HepG2 (cell line): ENCODE results near the gene JUND. TPM values are rescaled to one million over a fixed set of nuclear protein-coding genes. Genes with fewer than 3 reads are reported as not detected.

Experiments used
- ATAC-seq: fragments of 200-7000 bp; cut with Tn5 transposase; 3 replicates; pipeline ENCODE4 v1.9.1; 2020; ENCODE audit warnings: mild to moderate bottlenecking, moderate library complexity
- BruUV-seq: library from RNA; stranded (reverse); fragments of 400-500 nt; replicated peaks from 2 replicates; lab custom pipeline; 2021; lab: Mats Ljungman, UMichigan
- CTCF ChIA-PET: fragments of 300-600 bp; formaldehyde crosslinking; extraction: SDS; loops from one replicate; lab custom pipeline; 2021; ENCODE audit warnings: low total read pairs, inconsistent platforms, low intra/inter-chr PET ratio; lab: Yijun Ruan, JAX
- POLR2A ChIA-PET: fragments of 350-600 bp; sonication (Branson Sonifier 250); formaldehyde crosslinking; loops from one replicate; lab custom pipeline; 2020; ENCODE audit warnings: antibody characterized with exemption, inconsistent platforms; lab: Yijun Ruan, JAX
- DNase-seq: peaks from one replicate; pipeline ENCODE4 v3.0.0-alpha.2; 2015; ENCODE audit warnings: low spot score
- FAIRE-seq: peaks from 3 replicates; lab custom pipeline; 2011; peaks lifted over from hg19 to GRCh38; lab: Jason Lieb, UNC
- H2AFZ ChIP-seq: one replicate; pipeline ENCODE4 v1.6.1; 2011; ENCODE audit warnings: low read length, inconsistent platforms
- H3K27ac ChIP-seq: fragments of 300-600 bp; 3 replicates; pipeline ENCODE4 v1.8.0; 2011; ENCODE audit warnings: mixed run types, mild to moderate bottlenecking, mixed read lengths, low read length, inconsistent platforms; ENCODE audit not compliant: insufficient read depth; ENCODE audit errors: extremely low read length
- H3K27me3 ChIP-seq, 2 experiments: fragments of 200-600 bp in 1 of 2; 2 replicates in 1 of 2; 3 replicates in 1 of 2; pipeline versions ENCODE4 v1.6.0 to v1.8.0; 2011; ENCODE audit warnings: low read length in 2 of 2, mild to moderate bottlenecking in 2 of 2, moderate library complexity in 2 of 2, inconsistent platforms in 1 of 2; ENCODE audit not compliant: insufficient read depth in 2 of 2, control insufficient read depth in 1 of 2
- H3K36me3 ChIP-seq, 2 experiments: fragments of 200-600 bp in 1 of 2; replicated peaks in 1 of 2; 2 replicates in 1 of 2; 3 replicates in 1 of 2; pipeline versions ENCODE4 v1.5.1 to v1.8.0; 2011; ENCODE audit warnings: low read length in 2 of 2, inconsistent platforms in 1 of 2; ENCODE audit not compliant: insufficient read depth in 2 of 2, control insufficient read depth in 1 of 2
- H3K4me1 ChIP-seq: 2 replicates; pipeline ENCODE4 v1.5.1; 2012; ENCODE audit warnings: low read length, inconsistent platforms; ENCODE audit not compliant: insufficient read depth
- H3K4me2 ChIP-seq: 2 replicates; pipeline ENCODE4 v1.6.0; 2011; ENCODE audit warnings: low read depth, low read length, inconsistent platforms
- H3K4me3 ChIP-seq, 3 experiments: fragments of 200-600 bp in 1 of 3; sonication (generic), shearing (Covaris generic) in 1 of 3; replicated peaks in 1 of 3; 2 replicates each; pipeline ENCODE4 v1.5.1; 2011 to 2016; ENCODE audit warnings: low read length in 3 of 3, inconsistent platforms in 2 of 3, low read depth in 2 of 3, mild to moderate bottlenecking in 2 of 3, control low read depth in 1 of 3, mixed read lengths in 1 of 3; ENCODE audit not compliant: insufficient read depth in 1 of 3
- H3K79me2 ChIP-seq: one replicate; pipeline ENCODE4 v1.6.1; 2011; ENCODE audit warnings: low read length, inconsistent platforms; ENCODE audit not compliant: insufficient read depth
- H3K9ac ChIP-seq: 2 replicates; pipeline ENCODE4 v1.6.0; 2011; ENCODE audit warnings: mild to moderate bottlenecking, low read depth, low read length, inconsistent platforms; ENCODE audit not compliant: insufficient read depth
- H3K9me3 ChIP-seq: 2 replicates; pipeline ENCODE4 v1.5.1; 2012; ENCODE audit warnings: mild to moderate bottlenecking, low read length
- H4K20me1 ChIP-seq: 2 replicates; pipeline ENCODE4 v1.6.0; 2011; ENCODE audit warnings: inconsistent platforms, mild to moderate bottlenecking, low read length, moderate library complexity; ENCODE audit not compliant: insufficient read depth
- BORCS8-MEF2B ChIP-seq: sonication (generic); formaldehyde crosslinking; IDR thresholded peaks from 2 replicates; pipeline ENCODE4 v1.8.0; 2022; ENCODE audit warnings: mild to moderate bottlenecking, missing genetic modification reagents
- CCAR2 ChIP-seq: fragments of 200-400 bp; formaldehyde crosslinking; optimal IDR thresholded peaks from 2 replicates; pipeline ENCODE3; 2018; ENCODE audit warnings: low read depth, mild to moderate bottlenecking, low read length, moderate library complexity
- DR1 ChIP-seq: sonication (generic); formaldehyde crosslinking; IDR thresholded peaks from 2 replicates; pipeline ENCODE4 v1.8.0; 2021; ENCODE audit warnings: mild to moderate bottlenecking, missing genetic modification reagents, inconsistent platforms
- GZF1 ChIP-seq: sonication (generic); formaldehyde crosslinking; IDR thresholded peaks from 2 replicates; pipeline ENCODE4 v1.5.1; 2020; ENCODE audit warnings: mild to moderate bottlenecking, missing genetic modification reagents
- SCMH1 ChIP-seq: sonication (generic); formaldehyde crosslinking; IDR thresholded peaks from 2 replicates; pipeline ENCODE4 v1.9.0; 2021; ENCODE audit warnings: missing genetic modification reagents, mild to moderate bottlenecking, borderline replicate concordance
- ZBTB3 ChIP-seq: sonication (generic); formaldehyde crosslinking; IDR thresholded peaks from 2 replicates; pipeline ENCODE4 v1.4.0; 2020; ENCODE audit warnings: low read depth, mild to moderate bottlenecking, moderate library complexity, missing genetic modification reagents, borderline replicate concordance
- ZNF17 ChIP-seq: sonication (generic); formaldehyde crosslinking; IDR thresholded peaks from 2 replicates; pipeline ENCODE4 v1.5.0; 2020; ENCODE audit warnings: mild to moderate bottlenecking, missing genetic modification reagents
- ZNF564 ChIP-seq: sonication (generic); formaldehyde crosslinking; IDR thresholded peaks from 2 replicates; pipeline ENCODE4 v1.8.1; 2023; ENCODE audit warnings: mild to moderate bottlenecking, missing genetic modification reagents
- WGBS: methylation state at CpG from one replicate; pipeline ENCODE4 v1.1.6; 2017; ENCODE audit warnings: low lambda C conversion rate; 5-methylcytosine and 5-hydroxymethylcytosine counted together
- in situ Hi-C: cut with HindIII; loops from 2 replicates; pipeline ENCODE4 v1.10.0; 2017; ENCODE audit warnings: low pct_unique_long_range_greater_than_20kb; ENCODE audit not compliant: extremely low pct_ligation_motif_present
- intact Hi-C: fragments of 100-400 bp; cut with micrococcal nuclease; formaldehyde crosslinking; loops from one replicate; pipeline ENCODE4 v1.10.0; 2022; ENCODE audit not compliant: unreplicated experiment
- polyA plus RNA-seq, 8 experiments: library from polyadenylated mRNA; depleted of rRNA in 3 of 8; stranded (reverse) in 7 of 8; unstranded in 1 of 8; fragments of >200 nt; fragmentation: Illumina TruSeq in 4 of 8; extraction: Trizol in 4 of 8; gene quantifications; 2 replicates each; pipeline versions ENCODE4 v1.2.1 to v1.2.3, GENCODE V29; 2011 to 2016; ENCODE audit warnings: low read depth in 4 of 8, missing spikeins in 1 of 8, mixed read lengths in 1 of 8; ENCODE audit not compliant: insufficient read depth in 1 of 8
- total RNA-seq, 5 experiments: library from RNA; depleted of rRNA; stranded (reverse); fragments of >200 nt; fragmentation: Illumina TruSeq; extraction: Trizol; gene quantifications; 2 replicates each; pipeline ENCODE4 v1.2.3, GENCODE V29; 2016; ENCODE audit warnings: low read depth in 1 of 5
- TF ChIP-seq, protein P1 (sequence below): sonication (generic); formaldehyde crosslinking; IDR thresholded peaks from 2 replicates; pipeline ENCODE4 v1.8.1; 2023; ENCODE audit warnings: mild to moderate bottlenecking, missing genetic modification reagents
- TF ChIP-seq, protein P2 (sequence below): sonication (generic); formaldehyde crosslinking; IDR thresholded peaks from 2 replicates; pipeline ENCODE4 v1.4.0; 2020; ENCODE audit warnings: missing genetic modification reagents

The JUND gene
- total and polyA plus RNA-seq, 2 of the 13 experiments (the other 11 are each of a cell fraction or from before 2014, with no cell fraction given) = 41.2 to 59.8 TPM

DNA sequence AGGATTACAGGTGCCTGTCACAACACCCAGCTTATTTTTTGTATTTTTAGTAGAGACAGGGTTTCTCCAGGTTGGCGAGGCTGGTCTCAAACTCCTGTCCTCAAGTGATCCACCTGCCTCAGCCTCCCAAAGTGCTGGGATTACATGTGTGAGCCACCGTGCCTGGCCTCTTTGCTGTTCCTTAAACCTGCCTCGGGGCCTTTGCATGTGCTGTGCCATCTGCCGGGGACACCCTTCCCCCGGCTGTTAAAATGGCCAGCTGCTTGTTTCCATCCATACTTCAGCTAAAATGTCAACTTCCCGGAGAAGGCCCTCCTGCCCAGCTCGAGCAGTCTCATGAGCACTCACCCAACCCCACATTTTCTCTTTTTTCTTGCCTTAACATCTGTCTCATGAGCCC is 36.1 kb downstream of the JUND start:
- Histone ChIP-seq H3K79me2 (no peaks in the 10 kb centered on the region), H3K4me2 (no peak overlapping the region), H3K9me3 (no peaks in the 10 kb centered on the region), H3K4me1 (no peaks in the 10 kb centered on the region), H3K4me3 (no peak overlapping the region), H3K36me3 (no peaks in the 10 kb centered on the region), H3K27me3 (no peaks in the 10 kb centered on the region; a peak in 1 of 5 replicates), H2AFZ (no peak overlapping the region), H4K20me1 (no peaks in the 10 kb centered on the region)
- no peak for DNase-seq
- intact Hi-C loops (no loop called here), in situ Hi-C loops (no loop called here)
- BruUV-seq = no TSS peak
- no peak for ATAC-seq
- CTCF ChIA-PET = no interaction called here
- WGBS = 27% methylated on average over 7 of the region's 7 CpGs
- TF ChIP-seq, protein P1, sequence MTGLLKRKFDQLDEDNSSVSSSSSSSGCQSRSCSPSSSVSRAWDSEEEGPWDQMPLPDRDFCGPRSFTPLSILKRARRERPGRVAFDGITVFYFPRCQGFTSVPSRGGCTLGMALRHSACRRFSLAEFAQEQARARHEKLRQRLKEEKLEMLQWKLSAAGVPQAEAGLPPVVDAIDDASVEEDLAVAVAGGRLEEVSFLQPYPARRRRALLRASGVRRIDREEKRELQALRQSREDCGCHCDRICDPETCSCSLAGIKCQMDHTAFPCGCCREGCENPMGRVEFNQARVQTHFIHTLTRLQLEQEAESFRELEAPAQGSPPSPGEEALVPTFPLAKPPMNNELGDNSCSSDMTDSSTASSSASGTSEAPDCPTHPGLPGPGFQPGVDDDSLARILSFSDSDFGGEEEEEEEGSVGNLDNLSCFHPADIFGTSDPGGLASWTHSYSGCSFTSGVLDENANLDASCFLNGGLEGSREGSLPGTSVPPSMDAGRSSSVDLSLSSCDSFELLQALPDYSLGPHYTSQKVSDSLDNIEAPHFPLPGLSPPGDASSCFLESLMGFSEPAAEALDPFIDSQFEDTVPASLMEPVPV (CRISPR knock-in tag) = no peak
- TF ChIP-seq ZNF17 (CRISPR knock-in tag) = no peak
- no peak for TF ChIP-seq BORCS8-MEF2B
- no peak for TF ChIP-seq SCMH1 (CRISPR knock-in tag)
- TF ChIP-seq GZF1 (CRISPR knock-in tag) = no peak
- no peak for TF ChIP-seq ZNF564
- TF ChIP-seq DR1 (CRISPR knock-in tag) = no peak
- TF ChIP-seq CCAR2 = no peak
- TF ChIP-seq, protein P2, sequence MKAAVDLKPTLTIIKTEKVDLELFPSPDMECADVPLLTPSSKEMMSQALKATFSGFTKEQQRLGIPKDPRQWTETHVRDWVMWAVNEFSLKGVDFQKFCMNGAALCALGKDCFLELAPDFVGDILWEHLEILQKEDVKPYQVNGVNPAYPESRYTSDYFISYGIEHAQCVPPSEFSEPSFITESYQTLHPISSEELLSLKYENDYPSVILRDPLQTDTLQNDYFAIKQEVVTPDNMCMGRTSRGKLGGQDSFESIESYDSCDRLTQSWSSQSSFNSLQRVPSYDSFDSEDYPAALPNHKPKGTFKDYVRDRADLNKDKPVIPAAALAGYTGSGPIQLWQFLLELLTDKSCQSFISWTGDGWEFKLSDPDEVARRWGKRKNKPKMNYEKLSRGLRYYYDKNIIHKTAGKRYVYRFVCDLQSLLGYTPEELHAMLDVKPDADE (CRISPR knock-in tag) = no peak
- no peak for TF ChIP-seq ZBTB3
- TF ChIP-seq, all 625 proteins: peak for 0
- FAIRE-seq = no peak
- Histone ChIP-seq H3K9ac (no peak overlapping the region), H3K27ac (no peak overlapping the region)
- POLR2A ChIA-PET = no interaction called here
